Subcutaneous adipose tissue (tissue), 4 donors: ENCODE results near the gene SRPRB. TPM values are rescaled to one million over a fixed set of nuclear protein-coding genes. Genes with fewer than 3 reads are reported as not detected.

Source experiments
- total RNA-seq, 4 donors: library from RNA; depleted of rRNA; stranded (reverse); fragments of >200 nt; gene quantifications; one replicate each; pipeline ENCODE4 v1.1.0, GENCODE V29; 2016
- TF ChIP-seq, protein P1 (sequence below): fragments of 450-650 bp; IDR thresholded peaks from one replicate; pipeline ENCODE4 v1.5.1; 2016; ENCODE audit warnings: low read depth, mild to moderate bottlenecking, control low read depth, antibody characterized with exemption, moderate library complexity

The SRPRB gene
- total RNA-seq, 4 donors from 2014 or later, result 13.7 to 26.9 (median 23.8) TPM

DNA sequence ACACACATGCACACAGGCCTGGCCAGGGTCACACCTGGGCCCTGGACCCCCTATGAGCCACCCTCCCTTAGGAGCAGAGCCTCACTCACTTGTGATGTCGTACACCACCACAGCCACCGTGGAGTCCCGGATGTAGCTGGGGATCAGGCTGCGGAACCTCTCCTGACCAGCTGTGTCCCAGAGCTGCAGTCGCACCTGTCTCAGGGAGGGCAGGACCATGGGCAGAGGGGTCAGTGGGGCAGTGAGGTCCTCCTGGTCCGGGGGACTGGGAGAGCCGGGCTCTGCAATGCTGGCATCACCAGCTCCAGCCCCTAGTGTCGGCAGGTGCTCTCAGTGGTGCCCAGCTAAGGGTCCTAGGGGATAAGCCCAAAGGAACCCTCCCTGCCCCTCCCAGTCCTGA lies 35.6 kb downstream of the SRPRB start:
- TF ChIP-seq, protein P1, sequence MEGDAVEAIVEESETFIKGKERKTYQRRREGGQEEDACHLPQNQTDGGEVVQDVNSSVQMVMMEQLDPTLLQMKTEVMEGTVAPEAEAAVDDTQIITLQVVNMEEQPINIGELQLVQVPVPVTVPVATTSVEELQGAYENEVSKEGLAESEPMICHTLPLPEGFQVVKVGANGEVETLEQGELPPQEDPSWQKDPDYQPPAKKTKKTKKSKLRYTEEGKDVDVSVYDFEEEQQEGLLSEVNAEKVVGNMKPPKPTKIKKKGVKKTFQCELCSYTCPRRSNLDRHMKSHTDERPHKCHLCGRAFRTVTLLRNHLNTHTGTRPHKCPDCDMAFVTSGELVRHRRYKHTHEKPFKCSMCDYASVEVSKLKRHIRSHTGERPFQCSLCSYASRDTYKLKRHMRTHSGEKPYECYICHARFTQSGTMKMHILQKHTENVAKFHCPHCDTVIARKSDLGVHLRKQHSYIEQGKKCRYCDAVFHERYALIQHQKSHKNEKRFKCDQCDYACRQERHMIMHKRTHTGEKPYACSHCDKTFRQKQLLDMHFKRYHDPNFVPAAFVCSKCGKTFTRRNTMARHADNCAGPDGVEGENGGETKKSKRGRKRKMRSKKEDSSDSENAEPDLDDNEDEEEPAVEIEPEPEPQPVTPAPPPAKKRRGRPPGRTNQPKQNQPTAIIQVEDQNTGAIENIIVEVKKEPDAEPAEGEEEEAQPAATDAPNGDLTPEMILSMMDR, result no peak

DNA sequence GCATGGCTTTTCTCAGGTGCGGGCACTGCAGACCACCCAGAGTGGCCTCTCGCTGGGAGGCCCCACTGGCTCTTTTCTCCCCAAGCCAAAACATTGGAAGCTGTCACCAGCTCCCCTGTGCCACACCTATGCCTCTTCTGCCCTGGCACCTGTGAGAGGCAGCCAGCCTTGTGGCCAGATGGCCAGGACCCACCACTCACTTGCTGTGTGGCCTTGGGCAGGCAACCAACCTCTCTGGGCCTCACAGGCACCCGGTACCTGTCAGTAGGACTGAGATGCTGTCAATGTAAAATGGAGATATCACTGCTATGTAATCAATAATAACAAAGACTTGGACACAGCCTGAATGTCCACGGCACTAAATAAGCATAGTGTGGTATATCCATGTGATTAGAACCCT lies 36.5 kb downstream of the SRPRB start:
- TF ChIP-seq, protein P1, result no peak

DNA sequence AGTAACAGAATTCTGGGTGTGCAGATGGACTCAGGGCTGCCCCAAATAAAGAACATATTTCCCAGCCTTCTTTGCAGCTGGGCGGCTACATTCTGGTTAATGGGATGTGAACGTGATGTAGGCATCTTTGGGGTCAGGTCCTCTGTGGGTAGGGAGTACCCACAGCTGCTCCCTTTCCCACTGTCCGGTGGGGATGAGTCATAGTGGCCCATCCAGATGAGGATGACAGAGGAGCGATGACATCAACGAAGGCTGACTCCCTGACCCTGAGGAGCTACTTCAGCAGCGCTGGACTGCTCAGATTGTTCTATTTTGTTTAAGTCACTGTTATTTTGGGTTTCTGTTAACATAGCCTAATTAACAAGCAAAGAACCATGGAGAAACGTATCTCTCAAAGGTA lies 38.0 kb downstream of the SRPRB start:
- TF ChIP-seq, protein P1, result no peak

DNA sequence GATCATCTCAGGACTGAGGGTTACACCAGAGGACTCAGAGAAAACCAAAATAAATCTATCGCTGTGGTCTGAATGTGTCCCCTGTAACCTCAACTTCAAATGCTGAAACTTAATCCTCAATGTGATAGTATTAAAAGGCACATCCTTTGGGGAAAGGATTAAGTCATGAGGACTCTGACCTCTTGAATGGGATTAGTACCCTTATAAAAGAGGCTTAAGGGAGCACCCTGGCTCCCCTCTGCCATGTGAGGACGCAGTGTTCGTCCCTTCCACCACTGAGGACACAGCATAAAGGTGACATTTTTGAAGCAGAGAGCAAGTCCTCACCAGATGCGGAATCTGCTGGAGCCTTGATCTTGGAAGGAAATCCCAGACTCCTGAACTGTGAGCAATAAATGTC lies 39.5 kb downstream of the SRPRB start:
- TF ChIP-seq, protein P1, result no peak

DNA sequence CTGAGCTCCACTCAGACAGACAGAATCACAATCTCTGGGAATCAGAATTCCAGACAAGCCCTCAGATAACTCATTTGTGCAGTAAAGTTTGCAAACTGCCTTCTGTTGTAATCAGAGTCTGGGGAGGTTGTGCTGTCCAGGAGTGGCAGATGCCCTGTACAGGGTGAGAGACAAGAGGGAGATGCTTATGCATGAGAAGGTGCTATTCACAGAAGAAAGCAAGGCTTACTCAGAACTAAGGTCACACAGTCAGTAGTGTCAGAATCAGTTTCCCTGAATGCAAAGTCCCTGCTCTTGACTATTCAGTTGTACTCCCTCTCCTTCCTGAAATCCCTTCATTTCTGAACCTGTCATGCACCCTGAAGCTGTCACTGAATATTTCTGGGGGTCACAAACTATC lies 43.7 kb downstream of the SRPRB start:
- TF ChIP-seq, protein P1, result no peak

DNA sequence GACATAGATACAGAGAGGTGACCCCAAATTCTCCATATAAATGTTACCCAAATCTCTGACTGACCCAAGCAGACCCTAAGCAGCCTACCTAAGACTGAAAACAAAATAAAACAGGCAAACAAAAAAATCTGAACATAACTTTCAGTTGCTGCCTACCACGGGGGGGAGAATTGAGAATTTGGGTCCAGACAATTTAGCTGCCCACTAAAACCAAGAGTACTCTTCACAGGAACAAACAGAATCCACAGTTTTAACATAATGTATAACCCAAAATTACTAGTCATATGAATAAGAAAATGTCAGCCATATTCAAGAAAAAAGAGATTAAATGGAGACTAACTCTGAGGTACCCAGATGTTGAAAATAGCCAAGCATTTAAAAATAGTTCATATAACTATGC lies 44.4 kb downstream of the SRPRB start:
- TF ChIP-seq, protein P1, result no peak

DNA sequence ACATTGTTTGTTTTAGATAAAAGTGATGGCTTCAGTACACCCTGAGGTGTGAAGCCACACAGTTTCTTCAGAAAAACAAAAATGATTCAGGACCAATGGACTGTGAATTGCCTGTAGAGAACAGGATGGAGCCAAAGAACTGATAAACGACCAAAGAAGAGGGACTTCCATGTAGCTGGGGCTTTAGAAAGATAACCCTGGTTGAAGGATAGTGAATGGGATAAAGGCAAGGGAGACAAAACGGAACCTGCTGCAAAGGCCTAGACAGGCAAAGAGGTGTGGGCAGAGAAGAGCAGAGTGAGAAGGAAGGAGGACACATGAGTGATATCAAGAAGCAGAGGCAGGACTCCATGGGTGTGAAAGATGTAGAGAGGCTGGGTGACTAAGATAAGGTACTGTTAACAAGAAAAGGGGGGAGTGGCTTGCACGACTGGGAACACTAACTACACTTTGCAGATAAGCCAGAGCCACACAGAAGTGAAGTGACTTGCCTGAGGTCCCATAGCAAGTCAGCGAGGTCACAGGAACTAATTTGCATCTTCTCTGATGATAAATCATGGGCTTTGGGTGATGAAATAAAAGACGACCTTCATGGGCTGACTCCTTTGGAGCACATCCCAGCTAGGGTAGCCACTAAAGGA lies 45.8 kb downstream of the SRPRB start:
- TF ChIP-seq, protein P1, result no peak
